HepG2 (cell line): ENCODE results near the gene TPRN. TPM values are rescaled to one million over a fixed set of nuclear protein-coding genes. Genes with fewer than 3 reads are reported as not detected.
A peak's percentile ranks its signal among the peaks of the same experiment; 100 is the strongest.

Experiments used
- ATF2 ChIP-seq: sonication (generic); formaldehyde crosslinking; IDR thresholded peaks from 2 replicates; pipeline ENCODE4 v1.4.0; 2020; ENCODE audit warnings: missing genetic modification reagents
- FOXO4 ChIP-seq: sonication (generic); formaldehyde crosslinking; conservative IDR thresholded peaks from 2 replicates; pipeline ENCODE4 v1.8.1; 2023; ENCODE audit warnings: missing genetic modification reagents
- HOXA5 ChIP-seq: sonication (generic); formaldehyde crosslinking; IDR thresholded peaks from 2 replicates; pipeline ENCODE4 v1.4.0; 2020; ENCODE audit warnings: missing genetic modification reagents
- SKI ChIP-seq: fragments of 450-650 bp; IDR thresholded peaks from one replicate; pipeline ENCODE4 v1.6.1; 2018; ENCODE audit warnings: mild to moderate bottlenecking; ENCODE audit not compliant: partially characterized antibody
- ZBTB4 ChIP-seq: sonication (generic); formaldehyde crosslinking; IDR thresholded peaks from 2 replicates; pipeline ENCODE4 v1.4.0; 2020; ENCODE audit warnings: missing genetic modification reagents, mild to moderate bottlenecking, borderline replicate concordance
- ZNF318 ChIP-seq: sonication (generic); formaldehyde crosslinking; IDR thresholded peaks from 2 replicates; pipeline ENCODE4 v1.4.0; 2020; ENCODE audit warnings: mild to moderate bottlenecking, missing genetic modification reagents
- ZNF33B ChIP-seq: sonication (generic); formaldehyde crosslinking; IDR thresholded peaks from 2 replicates; pipeline ENCODE4 v1.5.1; 2020; ENCODE audit warnings: mild to moderate bottlenecking, missing genetic modification reagents
- ZNF724P ChIP-seq: sonication (generic); formaldehyde crosslinking; IDR thresholded peaks from 2 replicates; pipeline ENCODE4 v1.8.0; 2022; ENCODE audit warnings: missing genetic modification reagents, borderline replicate concordance
- ZNF841 ChIP-seq: sonication (generic); formaldehyde crosslinking; IDR thresholded peaks from 2 replicates; pipeline ENCODE4 v1.8.1; 2023; ENCODE audit warnings: missing genetic modification reagents, borderline replicate concordance
- polyA plus RNA-seq, 8 experiments: library from polyadenylated mRNA; depleted of rRNA in 3 of 8; stranded (reverse) in 7 of 8; unstranded in 1 of 8; fragments of >200 nt; fragmentation: Illumina TruSeq in 4 of 8; extraction: Trizol in 4 of 8; gene quantifications; 2 replicates each; pipeline versions ENCODE4 v1.2.1 to v1.2.3, GENCODE V29; 2011 to 2016; ENCODE audit warnings: low read depth in 4 of 8, missing spikeins in 1 of 8, mixed read lengths in 1 of 8; ENCODE audit not compliant: insufficient read depth in 1 of 8
- total RNA-seq, 5 experiments: library from RNA; depleted of rRNA; stranded (reverse); fragments of >200 nt; fragmentation: Illumina TruSeq; extraction: Trizol; gene quantifications; 2 replicates each; pipeline ENCODE4 v1.2.3, GENCODE V29; 2016; ENCODE audit warnings: low read depth in 1 of 5

The TPRN gene
- total and polyA plus RNA-seq, 2 of the 13 experiments (the other 11 are each of a cell fraction or from before 2014, with no cell fraction given) = 10.1 to 19.2 TPM

GRCh38 chr9:137218754-137219271, 18.3 kb upstream of the TPRN start (continued):
- TF ChIP-seq ZNF318 (CRISPR knock-in tag) (no peak), FOXO4 (no peak), ZNF33B (CRISPR knock-in tag) (no peak), ZNF841 (no peak), SKI (peak; percentile 49), HOXA5 (no peak), ZBTB4 (CRISPR knock-in tag) (no peak), ZNF724P (CRISPR knock-in tag) (0 out of 2 replicates have a peak, but pooled peaks have one; percentile 27), ATF2 (CRISPR knock-in tag) (no peak)
